GM12801 (cell line): ENCODE results near the gene UBA1.

Experiments used
- TF ChIP-seq, protein P1 (sequence below): IDR thresholded peaks from one replicate; pipeline ENCODE4 v1.5.1; 2011; ENCODE audit warnings: control low read depth; ENCODE audit not compliant: insufficient read length; ENCODE audit errors: extremely low read depth

Gene UBA1

DNA sequence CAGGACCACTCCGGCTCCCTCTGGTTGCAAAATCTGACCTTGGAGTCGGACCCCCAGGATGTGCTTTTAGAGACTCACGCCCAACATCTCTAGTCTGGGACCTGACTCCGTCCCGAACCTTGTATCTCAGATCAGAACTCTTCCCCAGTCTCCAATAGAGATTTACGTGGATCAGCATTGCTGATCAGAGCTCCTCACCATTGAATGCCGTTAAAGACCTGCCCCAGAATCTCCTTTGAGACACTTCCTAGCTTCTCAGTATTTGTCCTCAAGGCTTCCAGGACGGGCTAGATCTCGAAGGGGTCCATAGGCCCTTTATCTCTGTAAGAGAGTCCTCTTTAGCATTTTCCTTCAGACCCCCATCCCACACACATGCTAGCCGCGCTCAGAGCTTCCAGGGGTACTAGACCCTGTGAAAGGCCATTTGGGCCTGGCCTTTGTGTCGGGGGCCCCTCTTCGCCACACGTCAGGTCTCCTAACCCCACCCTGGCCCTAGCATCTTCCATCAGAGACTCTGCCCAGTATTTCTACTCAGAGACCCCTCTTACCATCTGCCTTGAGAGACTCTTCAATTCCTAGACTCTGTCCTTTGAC, 662 bp downstream of the UBA1 start:
- TF ChIP-seq, protein P1, sequence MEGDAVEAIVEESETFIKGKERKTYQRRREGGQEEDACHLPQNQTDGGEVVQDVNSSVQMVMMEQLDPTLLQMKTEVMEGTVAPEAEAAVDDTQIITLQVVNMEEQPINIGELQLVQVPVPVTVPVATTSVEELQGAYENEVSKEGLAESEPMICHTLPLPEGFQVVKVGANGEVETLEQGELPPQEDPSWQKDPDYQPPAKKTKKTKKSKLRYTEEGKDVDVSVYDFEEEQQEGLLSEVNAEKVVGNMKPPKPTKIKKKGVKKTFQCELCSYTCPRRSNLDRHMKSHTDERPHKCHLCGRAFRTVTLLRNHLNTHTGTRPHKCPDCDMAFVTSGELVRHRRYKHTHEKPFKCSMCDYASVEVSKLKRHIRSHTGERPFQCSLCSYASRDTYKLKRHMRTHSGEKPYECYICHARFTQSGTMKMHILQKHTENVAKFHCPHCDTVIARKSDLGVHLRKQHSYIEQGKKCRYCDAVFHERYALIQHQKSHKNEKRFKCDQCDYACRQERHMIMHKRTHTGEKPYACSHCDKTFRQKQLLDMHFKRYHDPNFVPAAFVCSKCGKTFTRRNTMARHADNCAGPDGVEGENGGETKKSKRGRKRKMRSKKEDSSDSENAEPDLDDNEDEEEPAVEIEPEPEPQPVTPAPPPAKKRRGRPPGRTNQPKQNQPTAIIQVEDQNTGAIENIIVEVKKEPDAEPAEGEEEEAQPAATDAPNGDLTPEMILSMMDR = no peak

DNA sequence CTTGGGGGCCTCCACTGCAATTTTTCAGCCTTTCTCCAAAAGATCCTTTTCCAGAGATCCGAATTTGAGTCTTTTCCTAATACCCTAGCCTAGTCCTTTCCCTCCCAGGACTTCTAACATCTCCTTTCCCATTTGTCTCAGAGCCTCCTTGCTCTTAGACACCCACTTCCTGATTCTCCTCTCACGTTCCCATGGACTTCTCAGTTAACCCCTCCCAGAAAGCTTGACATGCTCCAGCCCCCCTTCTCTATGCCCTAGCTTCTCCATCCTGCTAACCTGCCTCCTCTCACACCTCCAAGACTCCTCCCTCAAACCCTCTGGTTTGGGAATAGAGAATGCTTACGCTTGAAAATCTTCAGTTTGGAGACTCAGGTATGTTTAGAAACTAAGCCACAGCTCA, 2.5 kb downstream of the UBA1 start:
- TF ChIP-seq, protein P1 = no peak

DNA sequence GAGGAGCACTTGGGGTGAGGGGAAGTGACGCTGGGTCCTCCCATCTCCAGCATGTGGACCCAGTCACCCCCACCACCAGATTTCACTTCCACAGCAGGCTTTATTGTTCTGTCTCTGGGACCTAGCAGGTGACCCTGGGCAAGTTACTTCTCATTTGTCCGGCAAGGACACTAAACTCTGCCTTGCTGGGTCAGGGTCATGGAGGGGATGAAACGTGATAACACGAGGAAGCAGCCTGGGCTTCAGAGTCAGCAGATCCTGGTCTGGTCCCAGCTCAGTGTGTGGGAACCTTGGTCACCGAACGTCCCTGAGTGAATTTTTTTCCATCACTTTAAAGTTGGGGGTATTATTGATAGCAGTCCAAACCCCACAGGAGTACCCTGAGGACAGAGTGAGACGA, 3.9 kb downstream of the UBA1 start:
- TF ChIP-seq, protein P1 = no peak

DNA sequence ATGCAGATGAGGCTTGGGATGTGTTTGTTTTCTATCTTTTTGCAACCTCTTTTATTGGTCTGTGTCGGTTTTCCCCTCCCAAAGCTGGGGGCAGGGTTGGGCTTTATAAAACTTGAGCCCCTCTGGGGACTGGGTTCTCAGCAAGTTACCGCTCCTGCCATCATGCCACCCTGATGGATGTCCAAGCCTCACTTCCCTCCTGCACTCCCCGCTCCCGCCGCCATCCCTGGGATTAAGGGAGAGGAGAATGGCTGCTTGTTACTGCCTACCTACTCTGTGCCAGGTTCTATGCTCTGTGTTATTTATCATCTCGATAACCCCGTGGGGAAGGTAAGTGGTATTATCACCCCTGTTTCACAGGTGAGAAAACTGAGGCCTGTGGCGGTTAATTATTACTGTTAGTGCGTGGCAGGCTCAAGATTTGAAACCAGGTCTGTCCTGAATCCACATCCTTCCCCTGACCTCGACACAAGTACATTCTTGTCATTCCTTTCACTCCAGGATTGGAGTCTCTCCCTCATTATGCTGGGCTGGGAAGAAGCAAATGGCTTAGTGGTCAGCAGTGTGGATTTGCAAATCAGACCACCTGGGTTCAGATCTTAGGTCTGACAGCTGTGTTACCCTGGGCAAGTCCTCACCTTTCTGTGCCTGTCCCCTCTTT, 4.5 kb downstream of the UBA1 start:
- TF ChIP-seq, protein P1 = no peak

DNA sequence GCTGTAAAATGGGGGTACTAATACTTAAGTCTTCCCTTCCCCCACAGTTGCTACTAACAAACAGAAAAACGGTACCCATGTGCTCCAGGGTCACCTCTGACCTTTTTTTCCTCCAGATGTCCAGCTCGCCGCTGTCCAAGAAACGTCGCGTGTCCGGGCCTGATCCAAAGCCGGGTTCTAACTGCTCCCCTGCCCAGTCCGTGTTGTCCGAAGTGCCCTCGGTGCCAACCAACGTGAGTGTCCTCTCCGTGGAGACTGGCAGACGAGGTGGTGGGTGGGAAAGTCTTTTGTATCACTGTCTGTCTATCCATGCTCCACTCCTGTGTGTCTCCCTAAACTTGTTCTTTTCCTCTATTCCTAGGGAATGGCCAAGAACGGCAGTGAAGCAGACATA, 5.1 kb downstream of the UBA1 start:
- TF ChIP-seq, protein P1 = no peak

DNA sequence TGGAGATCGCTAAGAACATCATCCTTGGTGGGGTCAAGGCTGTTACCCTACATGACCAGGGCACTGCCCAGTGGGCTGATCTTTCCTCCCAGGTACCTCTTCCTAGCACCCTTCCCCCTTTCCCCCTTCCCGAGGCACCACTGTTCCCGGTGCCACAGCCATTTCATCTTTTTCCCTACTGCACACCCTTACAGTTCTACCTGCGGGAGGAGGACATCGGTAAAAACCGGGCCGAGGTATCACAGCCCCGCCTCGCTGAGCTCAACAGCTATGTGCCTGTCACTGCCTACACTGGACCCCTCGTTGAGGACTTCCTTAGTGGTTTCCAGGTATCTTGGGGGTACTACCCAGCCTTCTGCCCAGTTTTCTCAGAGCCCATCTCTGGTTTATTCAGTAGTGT, 5.7 kb downstream of the UBA1 start:
- TF ChIP-seq, protein P1 = no peak

DNA sequence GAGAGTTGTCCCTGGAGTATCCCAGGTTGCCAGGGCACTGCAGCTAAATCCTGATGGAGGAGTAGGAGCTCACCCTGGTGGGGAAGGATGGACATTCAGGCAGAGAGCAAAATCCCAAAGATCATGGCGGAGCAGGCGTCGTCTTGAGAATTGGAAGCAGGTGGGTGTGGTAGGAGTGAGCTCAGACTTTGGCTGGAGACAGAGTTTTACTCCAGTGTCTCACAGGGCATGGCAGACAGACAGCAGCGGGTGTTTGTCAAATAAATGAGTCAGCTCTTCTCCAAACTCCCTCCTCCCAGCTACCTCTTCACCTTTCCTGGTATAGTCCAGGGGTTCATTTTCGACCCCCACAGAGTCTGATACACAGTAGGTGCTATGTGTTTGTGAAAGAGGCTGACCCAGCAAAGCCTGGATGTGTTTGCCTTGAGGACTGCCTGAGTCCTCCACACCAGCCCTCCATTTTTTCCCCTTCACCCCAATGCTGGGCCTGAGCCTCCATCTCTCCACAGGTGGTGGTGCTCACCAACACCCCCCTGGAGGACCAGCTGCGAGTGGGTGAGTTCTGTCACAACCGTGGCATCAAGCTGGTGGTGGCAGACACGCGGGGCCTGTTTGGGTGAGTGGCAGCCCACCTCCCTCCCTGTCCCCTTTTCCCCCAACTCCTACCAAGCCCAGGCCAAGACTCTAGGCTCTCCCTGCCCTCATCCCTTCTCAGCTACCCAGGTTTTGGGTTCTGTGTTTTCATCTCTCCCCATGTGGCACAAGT, 6.9 kb downstream of the UBA1 start:
- TF ChIP-seq, protein P1 = no peak
